ENCODE measurements around the gene EXOC3L4.
A peak's percentile ranks its signal among the peaks of the same experiment; 100 is the strongest.

Gene EXOC3L4

GRCh38 chr14:103129301-103130016, 34.9 kb downstream of the EXOC3L4 start (continued):
- no peak for TF ChIP-seq CSDC2 (CRISPR knock-in tag; IDR thresholded peaks at IDR 0.05)
- TF ChIP-seq ZFP30 (CRISPR knock-in tag; IDR thresholded peaks at IDR 0.05), result no peak
- TF ChIP-seq GLIS3 (CRISPR knock-in tag; IDR thresholded peaks at IDR 0.05), result no peak

DNA sequence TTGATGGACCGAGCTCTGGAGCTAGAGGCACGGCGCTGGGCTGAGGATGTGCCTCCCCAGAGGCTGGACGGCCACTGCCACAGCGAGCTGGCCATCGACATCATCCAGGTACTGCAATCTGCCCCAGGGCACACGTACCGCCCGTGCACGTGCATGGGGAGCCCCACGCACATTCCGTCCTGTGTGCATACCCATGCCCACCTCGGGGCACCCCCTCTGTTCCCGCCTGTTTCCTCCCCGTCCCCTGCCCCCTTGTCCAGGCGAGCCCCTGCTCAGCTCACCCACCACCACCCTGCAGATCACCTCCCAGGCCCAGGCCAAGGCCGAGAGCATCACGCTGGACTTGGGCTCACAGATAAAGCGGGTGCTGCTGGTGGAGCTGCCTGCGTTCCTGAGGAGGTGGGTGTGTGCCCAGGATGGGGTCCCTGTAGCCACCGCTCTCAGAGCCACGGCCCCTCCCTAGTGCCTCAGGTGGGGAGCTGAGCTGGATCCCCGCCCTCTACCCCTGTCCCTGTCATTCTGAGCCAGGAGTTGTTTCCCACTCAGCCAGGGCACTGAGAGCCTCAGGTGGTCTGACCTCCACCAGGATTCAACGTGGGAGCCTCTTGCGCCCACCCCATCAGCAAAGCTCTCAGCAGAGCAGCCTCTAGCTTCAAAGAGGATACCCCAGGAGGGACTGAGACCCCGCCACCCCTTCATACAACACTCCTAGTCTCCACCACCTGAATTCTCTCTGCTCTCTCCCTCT, 35.7 kb downstream of the EXOC3L4 start:
- TF ChIP-seq ZFP3 (CRISPR knock-in tag; IDR thresholded peaks at IDR 0.05) (no peak), ZNF70 (CRISPR knock-in tag; IDR thresholded peaks at IDR 0.05) (no peak), ZNF565 (CRISPR knock-in tag; conservative IDR thresholded peaks at IDR 0.05; ENCODE audit: low read depth) (no peak), GLIS3 (CRISPR knock-in tag; IDR thresholded peaks at IDR 0.05) (no peak), ZNF8 (CRISPR knock-in tag; IDR thresholded peaks at IDR 0.05) (no peak), ZC3H10 (CRISPR knock-in tag; IDR thresholded peaks at IDR 0.05) (no peak), ARNTL (CRISPR knock-in tag; IDR thresholded peaks at IDR 0.05; ENCODE audit: borderline replicate concordance, low read depth) (no peak), CSDC2 (CRISPR knock-in tag; IDR thresholded peaks at IDR 0.05) (no peak), ISL1 (CRISPR knock-in tag; IDR thresholded peaks at IDR 0.05) (no peak), PPARA (CRISPR knock-in tag; IDR thresholded peaks at IDR 0.05; ENCODE audit: borderline replicate concordance) (no peak), TCF4 (CRISPR knock-in tag; IDR thresholded peaks at IDR 0.05; ENCODE audit: borderline replicate concordance) (no peak), OSR1 (CRISPR knock-in tag; IDR thresholded peaks at IDR 0.05) (no peak), TSHZ2 (CRISPR knock-in tag; IDR thresholded peaks at IDR 0.05) (no peak)
- TF ChIP-seq, protein P1, sequence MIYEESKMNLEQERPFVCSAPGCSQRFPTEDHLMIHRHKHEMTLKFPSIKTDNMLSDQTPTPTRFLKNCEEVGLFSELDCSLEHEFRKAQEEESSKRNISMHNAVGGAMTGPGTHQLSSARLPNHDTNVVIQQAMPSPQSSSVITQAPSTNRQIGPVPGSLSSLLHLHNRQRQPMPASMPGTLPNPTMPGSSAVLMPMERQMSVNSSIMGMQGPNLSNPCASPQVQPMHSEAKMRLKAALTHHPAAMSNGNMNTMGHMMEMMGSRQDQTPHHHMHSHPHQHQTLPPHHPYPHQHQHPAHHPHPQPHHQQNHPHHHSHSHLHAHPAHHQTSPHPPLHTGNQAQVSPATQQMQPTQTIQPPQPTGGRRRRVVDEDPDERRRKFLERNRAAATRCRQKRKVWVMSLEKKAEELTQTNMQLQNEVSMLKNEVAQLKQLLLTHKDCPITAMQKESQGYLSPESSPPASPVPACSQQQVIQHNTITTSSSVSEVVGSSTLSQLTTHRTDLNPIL (CRISPR knock-in tag; IDR thresholded peaks at IDR 0.05; ENCODE audit: low read depth), result no peak
- TF ChIP-seq, protein P2, sequence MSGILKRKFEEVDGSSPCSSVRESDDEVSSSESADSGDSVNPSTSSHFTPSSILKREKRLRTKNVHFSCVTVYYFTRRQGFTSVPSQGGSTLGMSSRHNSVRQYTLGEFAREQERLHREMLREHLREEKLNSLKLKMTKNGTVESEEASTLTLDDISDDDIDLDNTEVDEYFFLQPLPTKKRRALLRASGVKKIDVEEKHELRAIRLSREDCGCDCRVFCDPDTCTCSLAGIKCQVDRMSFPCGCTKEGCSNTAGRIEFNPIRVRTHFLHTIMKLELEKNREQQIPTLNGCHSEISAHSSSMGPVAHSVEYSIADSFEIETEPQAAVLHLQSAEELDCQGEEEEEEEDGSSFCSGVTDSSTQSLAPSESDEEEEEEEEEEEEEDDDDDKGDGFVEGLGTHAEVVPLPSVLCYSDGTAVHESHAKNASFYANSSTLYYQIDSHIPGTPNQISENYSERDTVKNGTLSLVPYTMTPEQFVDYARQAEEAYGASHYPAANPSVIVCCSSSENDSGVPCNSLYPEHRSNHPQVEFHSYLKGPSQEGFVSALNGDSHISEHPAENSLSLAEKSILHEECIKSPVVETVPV (CRISPR knock-in tag; IDR thresholded peaks at IDR 0.05), result no peak
- TF ChIP-seq, protein P3, sequence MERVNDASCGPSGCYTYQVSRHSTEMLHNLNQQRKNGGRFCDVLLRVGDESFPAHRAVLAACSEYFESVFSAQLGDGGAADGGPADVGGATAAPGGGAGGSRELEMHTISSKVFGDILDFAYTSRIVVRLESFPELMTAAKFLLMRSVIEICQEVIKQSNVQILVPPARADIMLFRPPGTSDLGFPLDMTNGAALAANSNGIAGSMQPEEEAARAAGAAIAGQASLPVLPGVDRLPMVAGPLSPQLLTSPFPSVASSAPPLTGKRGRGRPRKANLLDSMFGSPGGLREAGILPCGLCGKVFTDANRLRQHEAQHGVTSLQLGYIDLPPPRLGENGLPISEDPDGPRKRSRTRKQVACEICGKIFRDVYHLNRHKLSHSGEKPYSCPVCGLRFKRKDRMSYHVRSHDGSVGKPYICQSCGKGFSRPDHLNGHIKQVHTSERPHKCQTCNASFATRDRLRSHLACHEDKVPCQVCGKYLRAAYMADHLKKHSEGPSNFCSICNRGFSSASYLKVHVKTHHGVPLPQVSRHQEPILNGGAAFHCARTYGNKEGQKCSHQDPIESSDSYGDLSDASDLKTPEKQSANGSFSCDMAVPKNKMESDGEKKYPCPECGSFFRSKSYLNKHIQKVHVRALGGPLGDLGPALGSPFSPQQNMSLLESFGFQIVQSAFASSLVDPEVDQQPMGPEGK (CRISPR knock-in tag; IDR thresholded peaks at IDR 0.05; ENCODE audit: borderline replicate concordance), result no peak
- no peak for ATAC-seq

- TF ChIP-seq TCF4 (CRISPR knock-in tag; IDR thresholded peaks at IDR 0.05; ENCODE audit: borderline replicate concordance) (peak; percentile 41; the same call in 1 of the 2 replicates), ISL1 (CRISPR knock-in tag; IDR thresholded peaks at IDR 0.05) (no peak)
- ATAC-seq, result peak; percentile 90
Measured at GRCh38 chr14:103130965-103131364, 36.4 kb downstream of the EXOC3L4 start.

GRCh38 chr14:103131580-103131979, 37.1 kb downstream of the EXOC3L4 start:
- TF ChIP-seq GLIS3 (CRISPR knock-in tag; IDR thresholded peaks at IDR 0.05) (no peak), ZNF8 (CRISPR knock-in tag; IDR thresholded peaks at IDR 0.05) (no peak), BACH2 (CRISPR knock-in tag; IDR thresholded peaks at IDR 0.05; ENCODE audit: borderline replicate concordance) (no peak), ZFP30 (CRISPR knock-in tag; IDR thresholded peaks at IDR 0.05) (no peak), ESRRG (CRISPR knock-in tag; IDR thresholded peaks at IDR 0.05) (no peak), ZC3H10 (CRISPR knock-in tag; IDR thresholded peaks at IDR 0.05) (no peak), CSDC2 (CRISPR knock-in tag; IDR thresholded peaks at IDR 0.05) (no peak), ISL1 (CRISPR knock-in tag; IDR thresholded peaks at IDR 0.05) (no peak), ARNTL (CRISPR knock-in tag; IDR thresholded peaks at IDR 0.05; ENCODE audit: borderline replicate concordance, low read depth) (no peak), TOX (CRISPR knock-in tag; IDR thresholded peaks at IDR 0.05; ENCODE audit: borderline replicate concordance) (no peak), ZFP3 (CRISPR knock-in tag; IDR thresholded peaks at IDR 0.05) (no peak), ZNF70 (CRISPR knock-in tag; IDR thresholded peaks at IDR 0.05) (no peak)
- TF ChIP-seq, protein P2 (CRISPR knock-in tag; IDR thresholded peaks at IDR 0.05), result no peak
- ATAC-seq, result no peak
